Subcutaneous abdominal adipose tissue (tissue), 5 donors: ENCODE results near the gene HECW1.
"Not testable (repeated sequence)": the region's sequence is repeated elsewhere in the genome, so short reads cannot be mapped to it uniquely, and the experiment has no call there.

ENCODE experiments used
- H3K27ac ChIP-seq: one replicate; pipeline ENCODE4 v1.7.0; 2013; ENCODE audit warnings: low read depth, mild to moderate bottlenecking, inconsistent platforms, low read length, moderate library complexity
- H3K27me3 ChIP-seq, 5 donors: one replicate each; pipeline ENCODE4 v1.7.0; 2013; ENCODE audit warnings: low read length in 5 of 5, inconsistent platforms in 1 of 5; ENCODE audit not compliant: control insufficient read depth in 5 of 5, insufficient read depth in 4 of 5
- H3K36me3 ChIP-seq, 5 donors: one replicate each; pipeline ENCODE4 v1.7.0; 2013; ENCODE audit warnings: low read length in 5 of 5; ENCODE audit not compliant: control insufficient read depth in 5 of 5, insufficient read depth in 5 of 5
- H3K4me1 ChIP-seq, 5 donors: one replicate each; pipeline ENCODE4 v1.7.0; 2013; ENCODE audit warnings: low read length in 5 of 5, mild to moderate bottlenecking in 3 of 5, moderate library complexity in 1 of 5; ENCODE audit not compliant: control insufficient read depth in 5 of 5, insufficient read depth in 5 of 5
- H3K4me3 ChIP-seq, 5 donors: one replicate each; pipeline ENCODE4 v1.7.0; 2013; ENCODE audit warnings: low read length in 5 of 5, low read depth in 1 of 5
- H3K9ac ChIP-seq, 5 donors: one replicate each; pipeline ENCODE4 v1.7.0; 2013; ENCODE audit warnings: low read length in 5 of 5, mild to moderate bottlenecking in 4 of 5, moderate library complexity in 3 of 5
- H3K9me3 ChIP-seq, 5 donors: one replicate each; pipeline ENCODE4 v1.7.0; 2013; ENCODE audit warnings: low read length in 5 of 5; ENCODE audit not compliant: control insufficient read depth in 5 of 5
- donor health status: healthy.
- donor health status: healthy.
- donor health status: healthy.
- donor health status: healthy.
- donor health status: healthy.

Gene HECW1

DNA sequence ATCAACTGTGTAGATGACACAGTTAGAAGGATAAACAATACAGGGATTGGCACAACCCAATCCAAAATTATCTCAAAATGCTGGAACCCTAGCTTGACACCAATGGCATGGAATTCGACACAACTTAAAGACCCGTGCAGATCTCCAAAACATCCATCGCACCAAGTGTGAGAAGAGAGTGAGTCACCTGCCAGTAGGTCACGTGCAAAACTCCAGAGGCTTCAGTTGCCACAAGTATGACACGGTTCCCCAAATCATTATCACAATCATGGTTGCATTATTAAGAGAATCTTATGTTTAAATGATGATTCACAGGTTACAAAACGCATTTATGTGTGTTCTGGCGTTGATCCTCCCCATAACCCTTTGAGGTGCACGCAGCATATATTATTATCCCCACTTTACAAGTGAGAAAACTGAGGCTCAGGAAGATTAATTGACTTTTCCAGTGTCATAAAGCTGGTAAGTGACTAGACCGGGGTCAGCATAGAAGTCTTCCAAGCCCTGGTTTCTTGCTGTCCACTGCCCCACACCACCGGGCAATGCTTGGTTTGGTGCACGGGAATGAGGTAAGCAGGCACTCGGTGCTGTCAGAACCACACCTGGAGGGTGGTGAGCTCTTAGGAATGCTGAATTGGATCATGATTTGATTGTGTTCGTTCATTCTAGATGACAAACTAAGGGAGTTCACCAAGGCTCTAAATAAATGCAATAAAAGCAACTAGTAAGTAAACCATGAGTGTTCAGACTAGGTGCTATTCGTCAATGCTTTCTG is 446.9 kb downstream of the HECW1 start:
- Histone ChIP-seq H3K27me3 (peaks cover 0 to 3% (median 0%) of the 10 kb centered on the region in 5 donors), H3K9ac (no peak overlapping the region), H3K27ac (no peak overlapping the region), H3K4me3 (no peak overlapping the region), H3K4me1 (no peaks in the 10 kb centered on the region), H3K36me3 (no peaks in the 10 kb centered on the region), H3K9me3 (no peaks in the 10 kb centered on the region)

GRCh38 chr7:43559946-43560335 is 447.5 kb downstream of the HECW1 start:
- H3K4me1 ChIP-seq: no peaks in the 10 kb centered on the region
- no peak overlapping the region for H3K4me3 ChIP-seq
- H3K27me3 ChIP-seq: no peaks in the 10 kb centered on the region
- no peak overlapping the region for H3K27ac ChIP-seq
- no peaks in the 10 kb centered on the region for H3K36me3 ChIP-seq
- no peak overlapping the region for H3K9ac ChIP-seq
- no peaks in the 10 kb centered on the region for H3K9me3 ChIP-seq

GRCh38 chr7:43560742-43561330 is 448.4 kb downstream of the HECW1 start:
- H3K36me3 ChIP-seq: no peaks in the 10 kb centered on the region
- no peaks in the 10 kb centered on the region for H3K9me3 ChIP-seq
- no peak overlapping the region for H3K27ac ChIP-seq
- H3K27me3 ChIP-seq: peaks cover 0 to 2% (median 0%) of the 10 kb centered on the region in 5 donors
- H3K9ac ChIP-seq: no peak overlapping the region
- H3K4me3 ChIP-seq: no peak overlapping the region
- no peaks in the 10 kb centered on the region for H3K4me1 ChIP-seq

DNA sequence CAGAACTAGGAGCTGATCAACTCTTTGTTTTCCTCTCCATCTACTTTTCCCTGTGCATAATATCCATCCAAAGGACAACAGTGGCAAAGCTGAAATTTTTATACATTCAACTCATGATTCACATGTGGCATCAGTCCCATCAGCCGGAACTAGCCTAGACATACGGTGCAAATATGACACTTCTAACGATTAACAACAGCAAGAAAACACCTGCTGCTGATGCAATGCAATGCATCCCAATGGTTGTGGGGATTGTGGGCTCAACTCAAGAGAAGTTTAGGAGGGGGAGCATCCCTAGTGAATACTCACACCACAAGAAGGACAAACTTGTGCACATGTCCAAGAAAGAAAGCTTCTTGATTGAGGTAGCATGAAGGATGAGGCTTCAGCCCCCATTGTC is 449.9 kb downstream of the HECW1 start:
- Histone ChIP-seq H3K27me3 (peaks cover 0 to 2% (median 0%) of the 10 kb centered on the region in 5 donors), H3K4me3 (no peak overlapping the region), H3K36me3 (no peaks in the 10 kb centered on the region), H3K9me3 (no peaks in the 10 kb centered on the region), H3K9ac (no peak overlapping the region), H3K4me1 (no peaks in the 10 kb centered on the region), H3K27ac (no peak overlapping the region)

DNA sequence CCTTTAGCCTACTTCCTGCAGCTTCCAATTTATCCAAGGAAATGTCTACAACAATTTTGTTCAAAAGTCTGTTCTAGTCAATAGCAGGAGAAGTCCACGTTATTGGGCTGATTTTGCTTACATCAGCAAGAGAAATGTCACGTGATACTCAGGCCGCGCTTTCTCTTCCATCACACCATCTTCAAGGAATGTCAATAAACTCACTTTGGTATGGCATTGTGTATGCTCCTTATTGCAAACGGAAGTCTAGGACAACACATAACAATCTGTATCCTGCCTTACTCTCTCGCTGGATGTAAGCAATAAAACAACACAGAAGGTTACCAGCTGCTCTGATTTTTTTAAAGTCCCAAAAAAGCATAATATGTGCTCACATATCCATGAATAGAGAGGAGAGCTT is 453.3 kb downstream of the HECW1 start:
- Histone ChIP-seq H3K4me3 (no peak overlapping the region), H3K4me1 (no peaks in the 10 kb centered on the region), H3K9me3 (no peaks in the 10 kb centered on the region), H3K27ac (no peak overlapping the region), H3K9ac (no peak overlapping the region), H3K27me3 (peaks cover 0 to 2% (median 0%) of the 10 kb centered on the region in 5 donors), H3K36me3 (no peaks in the 10 kb centered on the region)

DNA sequence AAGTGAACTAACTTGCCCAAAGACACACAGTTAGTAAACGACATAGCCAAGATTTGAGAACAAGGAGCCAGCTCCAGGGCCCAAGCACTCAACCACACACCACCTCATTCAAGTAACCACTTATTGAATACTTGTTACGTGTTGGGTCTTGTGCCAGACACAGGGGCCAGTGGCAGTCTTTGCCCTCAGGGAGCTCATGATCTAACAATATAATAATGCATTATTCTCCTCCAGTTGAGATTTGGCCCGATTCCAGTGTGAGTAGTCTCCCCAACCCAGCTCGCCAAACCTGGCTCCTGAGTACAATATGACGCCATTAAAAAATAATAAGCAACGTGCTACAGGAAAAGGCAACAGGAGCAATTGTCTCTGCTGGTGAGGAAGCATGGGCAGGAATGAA is 456.1 kb downstream of the HECW1 start:
- Histone ChIP-seq H3K4me3 (no peak overlapping the region), H3K27me3 (peaks cover 0 to 2% (median 0%) of the 10 kb centered on the region in 5 donors), H3K9me3 (no peaks in the 10 kb centered on the region), H3K4me1 (peaks cover 0 to 4% (median 2%) of the 10 kb centered on the region in 5 donors), H3K27ac (no peak overlapping the region), H3K9ac (no peak overlapping the region), H3K36me3 (no peaks in the 10 kb centered on the region)

GRCh38 chr7:43569424-43569823 is 457.0 kb downstream of the HECW1 start:
- Histone ChIP-seq H3K4me3 (no peak overlapping the region), H3K9ac (no peak overlapping the region), H3K9me3 (no peaks in the 10 kb centered on the region), H3K36me3 (no peaks in the 10 kb centered on the region), H3K27me3 (peaks cover 0 to 2% (median 0%) of the 10 kb centered on the region in 5 donors), H3K27ac (no peak overlapping the region), H3K4me1 (peaks cover 0 to 4% (median 2%) of the 10 kb centered on the region in 5 donors)

DNA sequence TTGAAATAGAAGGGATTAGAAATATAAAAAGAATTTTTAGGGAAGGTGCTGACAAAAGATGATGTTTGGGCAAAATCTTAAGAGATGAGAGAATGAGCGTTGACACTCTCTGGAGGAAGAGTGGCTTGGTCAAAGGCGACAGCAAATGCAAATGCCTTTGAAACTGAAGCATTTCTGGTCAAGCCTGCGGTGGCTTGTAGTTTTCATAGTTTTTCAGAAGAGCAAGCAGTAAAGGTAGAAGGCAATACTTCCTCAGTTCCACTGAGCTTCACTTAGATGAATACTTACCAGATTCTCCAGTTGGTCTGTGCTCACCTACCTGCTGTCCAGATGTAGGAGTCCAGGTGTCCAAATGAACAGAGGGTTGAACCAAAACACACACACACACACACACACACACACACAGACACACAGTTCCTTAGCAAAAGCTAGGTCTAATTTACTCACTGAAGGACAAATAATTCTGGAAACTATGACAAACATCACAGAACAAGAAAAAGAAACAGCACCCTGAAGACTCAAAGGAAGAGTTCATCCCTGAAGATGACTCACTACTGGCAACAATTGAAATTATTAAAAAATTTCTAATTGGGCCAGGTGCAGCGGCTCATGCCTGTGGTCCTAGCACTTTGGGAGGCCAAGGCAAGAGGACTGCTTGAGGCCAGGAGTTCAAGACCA is 458.4 kb downstream of the HECW1 start:
- no peak overlapping the region for H3K9ac ChIP-seq
- H3K36me3 ChIP-seq: no peaks in the 10 kb centered on the region
- H3K27me3 ChIP-seq: no peaks in the 10 kb centered on the region
- no peak overlapping the region for H3K27ac ChIP-seq
- no peak overlapping the region for H3K4me3 ChIP-seq
- H3K4me1 ChIP-seq: peaks cover 0 to 4% (median 2%) of the 10 kb centered on the region in 5 donors
- no peaks in the 10 kb centered on the region for H3K9me3 ChIP-seq

- no peaks in the 10 kb centered on the region for H3K9me3 ChIP-seq
- no peaks in the 10 kb centered on the region for H3K27me3 ChIP-seq
- peaks cover 0 to 4% (median 2%) of the 10 kb centered on the region in 5 donors for H3K4me1 ChIP-seq
- H3K36me3 ChIP-seq: no peaks in the 10 kb centered on the region
- no peak overlapping the region for H3K9ac ChIP-seq
- no peak overlapping the region for H3K4me3 ChIP-seq
- H3K27ac ChIP-seq: no peak overlapping the region
Measured at GRCh38 chr7:43572516-43573049, 460.1 kb downstream of the HECW1 start.

- not testable (repeated sequence) for H3K4me3 ChIP-seq, H3K27me3 ChIP-seq, H3K36me3 ChIP-seq, H3K9ac ChIP-seq, H3K27ac ChIP-seq, H3K4me1 ChIP-seq, H3K9me3 ChIP-seq
Measured at GRCh38 chr7:43573832-43574231, 461.4 kb downstream of the HECW1 start.
